GM19023 (cell line): ENCODE data around the gene IGFBP5.

Experiments
- ATAC-seq: cut with Tn5 transposase; IDR thresholded peaks from one replicate; pipeline ENCODE4 v1.9.1; 2021; ENCODE audit warnings: mild to moderate bottlenecking, moderate library complexity; ENCODE audit not compliant: unreplicated experiment

The IGFBP5 gene, protein sequence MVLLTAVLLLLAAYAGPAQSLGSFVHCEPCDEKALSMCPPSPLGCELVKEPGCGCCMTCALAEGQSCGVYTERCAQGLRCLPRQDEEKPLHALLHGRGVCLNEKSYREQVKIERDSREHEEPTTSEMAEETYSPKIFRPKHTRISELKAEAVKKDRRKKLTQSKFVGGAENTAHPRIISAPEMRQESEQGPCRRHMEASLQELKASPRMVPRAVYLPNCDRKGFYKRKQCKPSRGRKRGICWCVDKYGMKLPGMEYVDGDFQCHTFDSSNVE

DNA sequence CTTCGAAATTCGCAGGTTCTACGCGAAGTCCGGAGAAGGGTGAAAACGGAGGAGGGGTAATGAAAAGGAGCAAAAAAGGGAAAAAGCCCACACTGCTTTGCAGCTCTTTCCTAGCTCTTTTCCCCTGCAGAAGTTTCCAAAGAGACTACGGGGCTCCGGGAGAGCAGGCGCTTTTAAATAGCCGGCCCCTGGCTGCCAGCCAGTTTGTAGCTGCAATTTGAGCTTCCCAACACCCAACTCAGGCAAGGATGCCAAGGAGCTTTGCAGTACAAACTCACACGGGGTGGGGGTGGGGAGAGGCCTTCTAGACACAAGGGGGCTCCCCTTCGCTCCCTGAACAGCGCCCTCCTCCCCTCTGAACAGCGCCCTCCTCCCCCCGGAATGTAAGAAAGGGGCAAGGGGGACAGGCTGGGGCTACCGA lies at the start of gene IGFBP5:
Gene IGFBP5, minus strand, starts transcription at position 149 of the 421 bp plus-strand sequence. CDS start 774 bp downstream, outside the sequence.
- ATAC-seq, result no peak

DNA sequence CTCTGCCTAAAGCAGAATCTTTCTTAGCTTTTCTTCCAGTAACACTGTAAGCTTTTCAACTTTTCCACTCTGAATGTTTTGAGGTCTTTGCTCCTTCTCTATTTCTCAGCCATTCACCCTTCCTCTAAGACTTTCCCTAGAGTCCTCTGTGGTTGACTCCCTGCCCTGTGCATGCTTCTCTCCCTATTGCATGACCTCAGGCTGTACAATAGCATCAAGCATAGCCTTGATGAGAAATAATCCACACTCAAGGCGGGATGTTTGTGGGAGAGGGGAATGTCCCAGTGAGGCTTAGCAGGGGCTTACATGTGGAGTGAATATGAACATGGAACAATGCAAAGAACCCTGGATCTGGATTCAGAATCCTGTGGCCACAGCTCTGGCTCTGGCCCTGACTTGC lies 48.4 kb upstream of the IGFBP5 start:
- ATAC-seq, result no peak

DNA sequence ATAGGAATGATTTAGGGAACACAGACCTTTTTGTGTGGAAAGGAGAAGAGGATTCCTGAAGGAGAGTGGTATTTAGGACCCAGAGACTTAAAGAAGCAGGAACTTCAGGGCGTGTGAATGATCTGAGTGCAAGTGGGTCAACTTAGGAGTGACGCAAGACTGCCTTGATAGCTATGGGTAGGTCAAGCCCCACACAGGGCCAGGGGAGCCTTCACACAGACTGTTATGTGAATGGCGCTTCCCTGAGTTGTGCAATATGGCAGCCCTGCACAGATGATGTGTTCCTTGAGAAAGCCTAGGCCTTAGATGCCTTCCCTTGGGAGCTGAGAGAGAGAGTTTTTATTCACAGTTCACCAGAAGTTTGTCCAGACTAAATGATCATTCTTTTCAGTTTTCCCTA lies 47.1 kb upstream of the IGFBP5 start:
- ATAC-seq, result no peak

DNA sequence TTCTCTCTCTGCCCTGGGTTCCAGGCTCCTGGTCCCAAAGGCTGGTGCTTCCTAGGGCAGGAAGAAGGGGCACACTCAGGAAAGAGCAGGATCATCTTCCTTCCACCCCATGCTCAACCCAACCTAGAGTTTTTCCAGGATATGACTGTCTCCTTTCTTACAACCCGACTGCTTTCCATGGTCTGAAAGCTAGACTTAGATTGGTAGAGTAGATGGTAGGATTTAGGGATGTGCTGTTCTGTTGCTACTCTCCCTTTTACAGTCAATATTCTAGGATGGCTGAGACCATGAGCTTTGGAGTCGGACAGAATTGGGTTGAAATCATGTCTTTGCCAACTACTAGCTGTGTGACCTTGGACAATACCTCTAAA lies 45.9 kb upstream of the IGFBP5 start:
- ATAC-seq, result no peak

DNA sequence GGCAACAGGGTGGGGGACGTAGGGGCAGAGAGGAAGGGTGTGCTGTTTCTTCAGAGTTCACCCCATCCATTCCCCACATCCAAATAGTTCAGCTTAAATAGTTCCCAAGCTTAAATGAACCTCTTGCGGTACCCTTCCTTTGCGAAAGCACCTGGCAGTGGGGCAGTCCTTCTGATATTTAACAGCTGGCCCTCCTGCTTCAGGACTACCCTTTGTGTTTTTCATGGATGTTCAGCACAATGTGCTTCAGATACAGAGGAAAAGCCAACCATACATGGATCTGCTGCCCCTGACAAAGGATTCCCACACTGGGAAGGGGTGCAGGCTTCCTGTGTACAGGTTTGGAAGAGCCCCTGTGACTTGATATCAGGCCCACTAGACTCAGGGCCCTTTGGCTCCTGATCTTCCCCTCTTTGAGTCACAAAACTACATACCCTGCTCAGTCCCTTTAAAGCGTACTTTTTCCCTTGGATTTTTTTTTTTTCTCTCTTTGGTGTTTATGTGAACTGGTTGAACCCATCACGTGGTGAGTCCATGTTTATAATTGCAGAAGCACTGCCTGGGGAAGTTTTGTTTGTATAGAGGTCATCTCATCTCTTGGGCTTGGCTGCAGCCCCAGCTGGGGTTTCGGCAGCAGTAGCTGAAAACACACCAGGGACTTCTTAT lies 45.3 kb upstream of the IGFBP5 start:
- ATAC-seq, result no peak

DNA sequence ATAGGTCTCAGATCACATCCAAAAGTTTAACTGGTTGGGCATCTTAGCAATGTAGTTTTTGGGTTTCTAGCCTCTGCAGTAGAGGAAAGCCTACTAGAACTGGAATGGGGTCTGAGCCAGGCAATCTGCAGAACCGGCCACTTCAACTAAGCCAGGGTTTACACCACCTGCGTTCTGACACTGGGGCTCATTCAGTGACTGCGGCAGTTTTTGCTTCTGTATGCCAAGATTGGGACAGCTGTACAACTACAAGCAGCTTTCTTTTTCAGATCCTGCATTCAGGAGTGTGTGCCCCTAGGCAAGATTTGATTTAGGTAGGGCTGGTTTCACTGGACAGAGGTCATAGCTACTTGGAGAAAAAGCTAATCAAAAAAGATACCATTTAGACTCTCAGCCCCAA lies 43.7 kb upstream of the IGFBP5 start:
- ATAC-seq, result no peak

DNA sequence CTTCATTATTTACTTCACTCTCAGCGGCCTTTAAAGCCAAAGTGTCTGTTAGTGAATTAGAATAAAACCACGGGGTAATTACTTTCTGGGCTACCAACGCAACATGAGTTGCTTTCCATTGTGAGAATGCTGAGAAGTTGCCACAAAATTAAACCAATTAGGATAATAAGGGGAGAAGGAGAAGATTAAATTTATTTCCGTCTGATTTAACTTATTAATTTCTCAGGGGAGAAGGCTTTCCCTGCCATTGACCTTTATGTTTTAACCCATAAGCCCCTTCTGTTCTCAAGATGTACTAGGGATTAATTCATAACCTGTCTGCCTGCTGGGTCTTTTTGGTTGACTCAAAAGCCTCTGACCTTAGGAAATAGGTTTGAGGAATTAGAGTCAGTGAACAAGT lies 42.3 kb upstream of the IGFBP5 start:
- no peak for ATAC-seq

DNA sequence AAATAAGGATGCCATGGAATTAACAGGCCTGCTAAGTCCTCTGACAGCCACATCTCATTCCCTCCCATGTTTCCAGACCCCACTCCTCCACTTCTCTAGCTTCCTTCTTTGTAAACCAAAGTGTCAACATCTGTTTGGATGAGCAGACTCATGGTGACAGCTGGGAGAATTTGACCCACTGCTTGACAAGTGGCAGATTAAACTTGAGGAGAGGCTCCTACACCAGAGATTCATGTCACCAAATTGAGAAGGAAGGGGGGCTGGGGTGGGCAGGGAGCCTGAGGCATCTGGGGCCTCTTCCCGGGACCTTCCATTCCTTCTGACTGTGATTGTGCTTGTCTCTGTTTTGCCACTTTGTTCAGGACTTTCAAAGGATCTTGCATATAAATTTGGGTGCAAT lies 41.0 kb upstream of the IGFBP5 start:
- ATAC-seq, result no peak

DNA sequence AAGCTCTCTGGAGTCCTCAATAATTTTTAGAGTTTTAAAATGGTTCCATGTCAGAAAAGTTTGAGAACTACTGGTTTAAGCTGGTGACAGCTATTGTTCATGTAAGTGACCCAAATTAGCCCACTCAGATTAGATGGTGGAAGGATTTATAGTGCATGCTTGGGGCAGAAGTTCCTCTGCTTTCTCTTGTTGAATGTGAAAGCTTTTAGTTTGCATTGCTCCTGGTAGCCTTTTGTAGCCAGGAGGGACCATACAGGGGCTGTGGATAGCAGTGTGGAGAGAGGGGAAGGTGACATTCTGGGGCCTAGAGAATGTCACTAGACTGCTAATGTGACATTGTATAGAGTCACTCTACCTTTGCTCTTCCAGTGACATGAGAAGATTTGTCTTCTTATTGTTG lies 40.3 kb upstream of the IGFBP5 start:
- ATAC-seq, result no peak

DNA sequence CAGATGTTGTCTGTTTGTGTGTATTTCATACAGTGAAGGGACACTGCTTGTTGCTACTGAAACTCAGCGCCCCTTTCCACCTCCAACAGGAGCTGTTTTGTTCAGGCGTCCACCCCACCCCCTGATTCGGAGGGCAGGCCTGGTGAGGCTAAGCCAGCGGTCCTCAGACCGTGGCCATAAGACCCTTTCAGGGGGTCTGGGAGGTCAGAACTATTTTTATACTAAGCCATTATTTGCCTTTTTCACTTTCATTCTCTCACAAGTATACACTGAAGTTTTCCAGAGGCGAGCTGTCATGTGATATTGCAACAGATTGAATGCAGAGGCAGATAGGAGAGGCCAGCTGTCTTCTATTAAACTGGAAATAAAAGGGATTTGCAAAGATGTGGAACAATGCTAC lies 39.7 kb upstream of the IGFBP5 start:
- ATAC-seq, result no peak

DNA sequence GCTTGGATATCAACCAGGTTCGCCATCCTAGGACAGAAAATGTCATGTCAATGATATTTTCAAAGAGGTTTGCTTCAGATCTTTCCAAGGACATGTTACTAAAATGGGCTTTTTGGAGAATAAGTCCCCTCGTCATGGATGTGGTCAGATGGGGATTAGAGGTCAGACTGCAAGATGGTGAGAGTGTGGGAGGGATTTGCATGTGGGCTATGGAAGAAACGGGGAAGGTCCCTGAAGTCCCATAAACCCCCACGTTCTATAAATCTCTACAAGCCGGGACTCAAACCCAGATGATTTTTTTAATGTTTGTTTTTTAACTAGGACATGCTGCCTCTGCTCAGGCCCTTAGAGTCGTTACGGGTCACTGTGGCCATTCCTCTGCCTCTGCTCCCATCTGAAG lies 37.7 kb upstream of the IGFBP5 start:
- no peak for ATAC-seq

DNA sequence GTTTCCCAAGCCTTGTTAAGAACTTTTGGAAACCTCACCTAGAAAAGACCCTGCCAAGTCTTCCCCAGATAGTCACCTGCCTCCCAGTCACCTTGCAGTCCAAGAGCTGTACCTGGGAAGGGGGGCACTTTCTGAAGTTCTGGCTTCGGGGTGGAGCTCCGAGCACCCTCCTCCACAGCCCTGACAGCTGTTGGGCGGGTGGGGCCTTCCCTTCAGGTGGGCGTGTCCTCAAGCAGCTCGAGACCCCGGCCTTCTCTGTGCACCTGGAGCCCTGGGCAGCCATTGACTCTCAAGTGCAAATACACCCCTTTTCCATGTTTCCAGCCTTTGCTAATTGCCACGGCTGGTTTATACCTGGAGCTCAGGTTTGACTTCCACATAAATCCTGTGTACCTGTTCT lies 37.0 kb upstream of the IGFBP5 start:
- ATAC-seq, result no peak

DNA sequence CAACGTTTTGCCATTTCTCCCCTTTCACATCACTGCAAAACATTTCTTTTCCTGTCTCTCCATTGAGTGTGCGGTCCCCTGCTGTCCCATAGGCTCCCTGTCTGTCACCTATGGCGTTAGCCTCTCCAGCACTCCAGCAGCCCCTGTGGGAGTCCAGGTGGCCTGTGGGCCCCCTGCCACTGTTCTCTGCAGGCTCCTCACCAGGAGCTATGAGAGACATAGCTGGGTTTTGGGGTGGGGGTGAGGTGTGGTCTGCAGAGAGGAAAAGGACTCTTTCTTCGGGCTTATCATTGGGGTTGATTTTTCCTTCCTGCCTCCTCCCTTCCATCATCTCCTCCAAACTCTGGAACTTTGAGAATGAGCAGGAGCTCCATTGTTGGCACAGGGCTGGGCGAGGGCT lies 36.1 kb upstream of the IGFBP5 start:
- no peak for ATAC-seq

DNA sequence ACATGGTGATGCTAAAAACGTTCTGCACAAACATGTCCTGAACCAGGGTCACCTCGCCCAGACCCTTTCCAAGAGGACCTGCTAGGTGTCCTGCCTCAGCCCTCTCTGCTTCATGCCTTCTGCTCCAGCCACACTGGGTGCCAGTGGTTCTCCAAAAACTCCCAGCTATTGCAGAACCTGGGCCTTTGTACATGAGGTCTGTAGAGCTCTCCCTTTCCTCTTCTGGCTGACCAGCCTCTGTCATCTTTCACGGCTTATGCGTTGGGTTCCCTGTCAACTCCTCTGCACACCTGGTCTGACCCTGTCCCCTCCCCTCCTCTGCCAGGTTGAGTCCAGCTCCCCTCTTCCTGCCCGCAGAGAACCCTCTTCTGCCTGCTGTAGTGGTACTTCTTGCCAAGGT lies 35.5 kb upstream of the IGFBP5 start:
- ATAC-seq, result no peak

DNA sequence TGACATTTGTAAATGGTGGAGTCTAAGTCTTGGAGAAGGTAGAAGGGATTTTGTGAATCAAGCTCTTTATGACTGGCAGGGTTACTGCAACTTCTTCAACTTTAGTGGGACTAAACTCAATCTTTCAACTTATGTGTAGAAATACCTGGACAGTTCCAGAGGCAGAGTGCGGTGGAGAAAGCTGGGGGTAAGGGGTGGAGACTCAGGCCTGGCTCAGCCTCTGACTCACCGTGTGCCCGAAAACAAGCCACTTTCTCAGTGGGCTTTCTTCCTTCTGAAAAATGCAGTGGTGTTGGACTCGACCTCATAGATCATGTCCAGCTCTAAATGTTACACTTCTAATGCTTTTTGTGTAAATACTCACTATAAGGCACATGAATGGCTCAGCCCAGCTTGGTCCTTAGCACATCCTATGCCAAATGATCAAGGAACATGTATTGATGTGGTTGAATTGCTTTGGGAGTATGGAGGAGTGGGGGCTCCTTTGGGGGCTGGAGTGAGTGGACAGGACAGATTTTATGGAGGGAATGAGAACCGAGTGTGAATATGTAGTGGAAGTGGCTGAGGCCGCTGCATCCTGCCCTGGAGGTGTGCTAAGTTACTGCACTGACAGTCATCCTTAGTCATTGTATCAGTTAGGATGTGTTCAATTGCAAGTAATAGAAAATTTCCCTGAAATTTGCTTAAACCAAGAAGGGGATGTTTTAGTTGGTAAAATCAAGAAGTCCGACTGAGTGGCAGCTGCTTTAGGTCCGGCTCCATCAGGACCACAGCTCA lies 32.2 kb upstream of the IGFBP5 start:
- no peak for ATAC-seq

DNA sequence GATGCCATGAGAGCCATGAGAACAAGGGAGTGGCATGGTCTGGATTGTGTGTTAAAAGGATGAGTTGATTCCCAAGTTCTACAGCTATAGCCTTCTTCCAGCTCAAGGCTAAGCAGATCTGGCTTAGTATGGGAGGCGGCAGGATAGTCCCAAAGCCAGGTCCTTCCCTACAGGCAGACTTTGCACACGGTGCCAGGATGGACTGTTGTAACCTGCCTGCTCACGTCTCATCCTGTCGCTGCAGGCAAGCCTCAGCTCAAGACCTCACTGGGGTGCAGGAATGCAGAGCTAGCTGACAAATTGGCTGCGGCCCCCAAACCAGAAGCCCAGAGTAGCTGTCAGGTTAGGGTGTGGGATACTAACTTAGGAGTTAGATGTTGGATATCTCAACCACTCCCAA lies 28.8 kb upstream of the IGFBP5 start:
- ATAC-seq, result no peak

DNA sequence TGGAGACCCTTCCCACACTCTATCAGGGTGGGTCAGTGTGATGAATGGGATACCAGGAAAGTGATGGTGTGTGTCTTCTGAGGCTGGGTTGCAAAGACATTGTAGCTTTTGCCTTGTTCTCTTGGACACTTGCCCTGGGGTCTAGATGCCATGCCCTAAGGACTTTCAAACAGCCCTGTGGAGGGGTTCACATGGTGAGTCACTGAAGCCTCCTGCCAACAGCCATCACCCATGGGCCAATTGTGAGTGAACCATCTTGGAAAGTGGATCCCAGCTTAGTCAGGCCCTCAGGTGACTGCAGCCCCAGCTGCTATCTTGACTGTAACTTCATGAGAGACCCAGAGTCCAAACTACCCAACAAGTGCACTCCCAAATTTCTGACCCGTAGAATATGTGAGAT lies 25.8 kb upstream of the IGFBP5 start:
- no peak for ATAC-seq

DNA sequence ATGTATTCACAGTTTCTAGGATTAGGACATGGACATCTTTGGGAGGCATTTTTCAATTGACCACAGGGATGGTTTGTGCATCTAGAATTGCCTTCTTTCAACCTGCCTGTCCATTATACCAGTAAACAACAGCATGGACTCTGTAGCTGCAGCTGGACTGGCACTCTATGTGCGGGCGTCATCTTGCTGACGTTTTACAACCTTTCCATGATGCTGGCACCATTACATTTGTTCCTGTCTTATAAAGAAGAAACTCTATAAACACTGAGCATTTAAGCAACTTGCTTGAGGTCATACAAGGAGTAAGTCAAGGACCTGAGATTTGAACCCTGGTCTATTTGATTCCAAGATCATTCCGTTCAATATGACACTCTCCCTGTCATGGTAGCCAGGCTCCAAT lies 25.4 kb upstream of the IGFBP5 start:
- ATAC-seq, result no peak

DNA sequence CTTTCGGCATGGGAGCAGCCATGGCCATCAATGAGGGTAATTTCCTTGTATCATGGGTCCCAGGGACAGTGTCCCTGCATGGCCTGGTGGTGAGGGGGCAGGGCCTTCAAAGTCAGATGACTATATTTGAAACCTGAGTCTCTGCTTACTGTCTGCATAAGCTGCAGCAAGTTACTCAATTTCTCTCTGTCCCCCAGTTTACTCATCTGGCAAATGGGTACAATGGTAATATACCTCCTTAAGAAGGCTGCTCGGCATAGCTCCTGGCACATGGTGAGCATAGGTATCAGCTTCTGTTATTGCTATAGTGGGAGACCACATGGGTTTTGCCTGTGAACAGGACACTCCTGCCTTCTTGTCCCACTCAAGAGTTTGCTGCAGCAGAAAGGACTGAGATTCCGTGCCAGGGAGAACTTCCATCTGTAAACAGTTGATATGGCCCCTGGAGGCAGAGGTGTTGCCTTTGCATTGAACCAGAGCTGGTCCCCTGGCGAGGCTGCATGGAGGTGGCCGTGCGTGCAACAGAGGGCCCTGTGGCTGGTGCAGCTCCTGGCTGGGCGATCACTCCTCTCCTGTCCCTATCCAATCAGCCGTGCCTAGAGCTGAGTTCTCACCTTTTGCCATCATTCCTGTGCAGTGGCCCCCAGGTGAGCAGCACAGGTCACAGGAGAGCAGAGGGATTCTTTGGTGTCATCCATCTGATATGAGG lies 22.7 kb upstream of the IGFBP5 start:
- no peak for ATAC-seq

DNA sequence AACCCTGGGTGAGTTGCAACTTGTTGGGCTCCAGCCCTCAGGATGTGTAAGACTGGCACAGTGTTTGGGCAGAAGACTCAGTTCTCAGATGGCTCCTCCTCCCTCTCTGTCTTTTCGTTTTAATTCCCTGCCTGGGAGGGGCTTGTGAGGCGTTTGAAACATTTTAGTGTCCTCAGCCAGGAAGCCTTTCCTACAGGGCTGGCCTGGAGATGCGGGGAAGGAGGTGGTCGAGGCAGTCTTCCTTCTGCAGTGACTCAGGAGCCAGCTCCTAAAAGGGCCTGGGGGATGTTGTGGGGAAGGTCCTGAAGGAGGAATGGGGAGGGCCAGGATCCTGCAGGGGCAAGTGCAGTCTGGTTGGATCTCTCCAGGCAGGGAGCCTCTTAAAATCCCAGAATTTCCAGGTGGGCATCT lies 22.1 kb upstream of the IGFBP5 start:
- no peak for ATAC-seq

DNA sequence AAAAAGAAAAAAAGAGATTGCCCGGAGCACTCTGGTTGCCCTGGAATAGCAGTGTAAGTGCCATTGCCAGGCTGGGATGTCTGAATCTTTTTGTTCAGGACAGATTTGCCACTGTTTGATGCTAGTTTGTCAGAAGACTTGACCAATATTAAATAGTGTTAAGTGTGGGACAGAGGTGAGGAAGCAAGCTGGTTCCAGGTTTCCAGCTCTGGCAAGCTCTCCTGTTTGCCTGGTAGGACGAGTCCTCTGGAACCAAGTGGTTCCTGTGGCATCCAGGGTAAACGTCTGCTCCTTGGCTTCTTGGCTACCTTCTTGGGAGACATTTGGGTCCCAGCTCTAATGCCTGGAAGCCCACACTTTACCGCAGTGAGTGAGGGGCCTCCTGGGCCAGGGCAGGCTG lies 20.8 kb upstream of the IGFBP5 start:
- ATAC-seq, result no peak
